ENCODE data around the gene SERPINB5.

SERPINB5 gene, protein sequence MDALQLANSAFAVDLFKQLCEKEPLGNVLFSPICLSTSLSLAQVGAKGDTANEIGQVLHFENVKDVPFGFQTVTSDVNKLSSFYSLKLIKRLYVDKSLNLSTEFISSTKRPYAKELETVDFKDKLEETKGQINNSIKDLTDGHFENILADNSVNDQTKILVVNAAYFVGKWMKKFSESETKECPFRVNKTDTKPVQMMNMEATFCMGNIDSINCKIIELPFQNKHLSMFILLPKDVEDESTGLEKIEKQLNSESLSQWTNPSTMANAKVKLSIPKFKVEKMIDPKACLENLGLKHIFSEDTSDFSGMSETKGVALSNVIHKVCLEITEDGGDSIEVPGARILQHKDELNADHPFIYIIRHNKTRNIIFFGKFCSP

DNA sequence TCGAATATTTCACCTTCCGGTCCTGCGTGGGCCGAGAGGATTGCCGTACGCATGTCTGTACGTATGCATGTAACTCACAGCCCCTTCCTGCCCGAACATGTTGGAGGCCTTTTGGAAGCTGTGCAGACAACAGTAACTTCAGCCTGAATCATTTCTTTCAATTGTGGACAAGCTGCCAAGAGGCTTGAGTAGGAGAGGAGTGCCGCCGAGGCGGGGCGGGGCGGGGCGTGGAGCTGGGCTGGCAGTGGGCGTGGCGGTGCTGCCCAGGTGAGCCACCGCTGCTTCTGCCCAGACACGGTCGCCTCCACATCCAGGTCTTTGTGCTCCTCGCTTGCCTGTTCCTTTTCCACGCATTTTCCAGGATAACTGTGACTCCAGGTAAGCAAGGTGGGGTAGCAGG lies at the start of gene SERPINB5:
Gene SERPINB5, plus strand, starts transcription at position 291 of the 400 bp plus-strand sequence. CDS start 7,471 bp downstream, outside the sequence.
- H3K27ac Mint-ChIP-seq = no peak within 1 kb of the TSS
- H3K27me3 Mint-ChIP-seq (ENCODE audit: low read depth) = peaks cover 15% of the 10 kb centered on the region
- no peak within 1 kb of the TSS for H3K4me3 Mint-ChIP-seq
- no peaks in the 10 kb centered on the region for H3K36me3 Mint-ChIP-seq (ENCODE audit: low read depth)
- no peaks in the 10 kb centered on the region for H3K9me3 Mint-ChIP-seq
- H3K4me1 Mint-ChIP-seq (ENCODE audit: low read depth) = no peaks in the 10 kb centered on the region

GRCh38 chr18:63427558-63427957 lies 49.2 kb upstream of the SERPINB5 start:
- H3K27ac Mint-ChIP-seq = no peak overlapping the region
- H3K27me3 Mint-ChIP-seq (ENCODE audit: low read depth) = peaks cover 21% of the 10 kb centered on the region
- H3K9me3 Mint-ChIP-seq = no peaks in the 10 kb centered on the region
- H3K4me3 Mint-ChIP-seq = no peak overlapping the region
- H3K36me3 Mint-ChIP-seq (ENCODE audit: low read depth) = peaks cover under 1% of the 10 kb centered on the region
- peaks cover 10% of the 10 kb centered on the region for H3K4me1 Mint-ChIP-seq (ENCODE audit: low read depth)

- H3K9me3 Mint-ChIP-seq = no peaks in the 10 kb centered on the region
Observed at GRCh38 chr18:63430526-63430925, 46.2 kb upstream of the SERPINB5 start.

DNA sequence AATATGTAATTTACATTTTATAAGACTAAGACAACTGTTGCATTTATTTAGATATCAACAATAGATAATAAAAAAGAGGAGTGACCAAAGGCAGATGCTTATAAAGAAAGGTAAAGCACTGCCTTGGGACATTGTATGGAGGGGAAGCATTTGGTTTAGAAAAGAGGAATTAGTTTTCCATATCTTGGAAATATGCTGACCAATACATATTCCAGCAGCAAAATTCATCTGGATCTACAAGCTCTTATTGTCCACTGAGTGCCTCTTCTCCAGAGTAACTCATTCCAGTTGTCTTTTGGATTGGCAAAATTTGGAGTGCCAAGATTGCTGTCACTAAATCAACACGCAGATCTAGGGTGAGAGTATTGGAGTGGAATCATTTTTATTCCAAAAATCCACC lies 45.6 kb upstream of the SERPINB5 start:
- Mint-ChIP-seq H3K27ac (no peak overlapping the region), H3K9me3 (no peaks in the 10 kb centered on the region), H3K27me3 (ENCODE audit: low read depth) (peaks cover 49% of the 10 kb centered on the region), H3K4me1 (ENCODE audit: low read depth) (no peaks in the 10 kb centered on the region), H3K4me3 (no peak overlapping the region), H3K36me3 (ENCODE audit: low read depth) (no peaks in the 10 kb centered on the region)

More at GRCh38 chr18:63430526-63430925, 46.2 kb upstream of the SERPINB5 start:
- Mint-ChIP-seq H3K4me3 (no peak overlapping the region), H3K27me3 (ENCODE audit: low read depth) (peaks cover 47% of the 10 kb centered on the region), H3K36me3 (ENCODE audit: low read depth) (no peaks in the 10 kb centered on the region), H3K4me1 (ENCODE audit: low read depth) (no peaks in the 10 kb centered on the region), H3K27ac (no peak overlapping the region)

- H3K27ac Mint-ChIP-seq = no peak overlapping the region
- H3K36me3 Mint-ChIP-seq (ENCODE audit: low read depth) = no peaks in the 10 kb centered on the region
- H3K9me3 Mint-ChIP-seq = no peaks in the 10 kb centered on the region
- H3K4me3 Mint-ChIP-seq = no peak overlapping the region
- no peaks in the 10 kb centered on the region for H3K4me1 Mint-ChIP-seq (ENCODE audit: low read depth)
- peaks cover 55% of the 10 kb centered on the region for H3K27me3 Mint-ChIP-seq (ENCODE audit: low read depth)
Observed at GRCh38 chr18:63433334-63433866, 43.4 kb upstream of the SERPINB5 start.

DNA sequence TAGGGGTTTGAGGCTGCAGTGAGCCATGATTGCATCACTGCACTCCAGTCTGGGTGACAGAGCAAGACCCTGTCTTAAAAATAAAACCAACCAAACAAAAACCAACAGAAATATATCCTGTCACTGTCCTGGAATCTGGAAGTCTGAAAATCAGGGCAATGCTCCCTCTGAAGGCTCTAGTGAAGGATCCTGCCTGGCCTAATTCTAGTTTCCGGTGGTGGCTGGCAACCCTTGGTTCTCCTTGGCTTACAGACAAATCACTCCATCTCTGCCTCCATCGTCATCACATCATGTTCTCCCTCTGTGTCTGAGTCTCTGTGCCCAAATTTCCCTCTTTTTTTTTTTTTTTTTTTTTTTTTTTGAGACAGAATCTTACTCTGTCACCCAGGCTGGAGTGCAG lies 38.6 kb upstream of the SERPINB5 start:
- no peaks in the 10 kb centered on the region for H3K4me1 Mint-ChIP-seq (ENCODE audit: low read depth)
- H3K36me3 Mint-ChIP-seq (ENCODE audit: low read depth) = no peaks in the 10 kb centered on the region
- H3K4me3 Mint-ChIP-seq = no peak overlapping the region
- no peaks in the 10 kb centered on the region for H3K9me3 Mint-ChIP-seq
- H3K27me3 Mint-ChIP-seq (ENCODE audit: low read depth) = peaks cover 52% of the 10 kb centered on the region
- H3K27ac Mint-ChIP-seq = no peak overlapping the region

- Mint-ChIP-seq H3K4me3 (no peak overlapping the region), H3K27me3 (ENCODE audit: low read depth) (peaks cover 41% of the 10 kb centered on the region), H3K9me3 (no peaks in the 10 kb centered on the region), H3K36me3 (ENCODE audit: low read depth) (no peaks in the 10 kb centered on the region), H3K4me1 (ENCODE audit: low read depth) (no peaks in the 10 kb centered on the region), H3K27ac (no peak overlapping the region)
Observed at GRCh38 chr18:63439334-63439733, 37.4 kb upstream of the SERPINB5 start.

- no peak overlapping the region for H3K4me3 Mint-ChIP-seq
- no peaks in the 10 kb centered on the region for H3K36me3 Mint-ChIP-seq (ENCODE audit: low read depth)
- no peak overlapping the region for H3K27ac Mint-ChIP-seq
- H3K4me1 Mint-ChIP-seq (ENCODE audit: low read depth) = no peaks in the 10 kb centered on the region
- no peaks in the 10 kb centered on the region for H3K9me3 Mint-ChIP-seq
- peaks cover 32% of the 10 kb centered on the region for H3K27me3 Mint-ChIP-seq (ENCODE audit: low read depth)
Observed at GRCh38 chr18:63440219-63440618, 36.5 kb upstream of the SERPINB5 start.

DNA sequence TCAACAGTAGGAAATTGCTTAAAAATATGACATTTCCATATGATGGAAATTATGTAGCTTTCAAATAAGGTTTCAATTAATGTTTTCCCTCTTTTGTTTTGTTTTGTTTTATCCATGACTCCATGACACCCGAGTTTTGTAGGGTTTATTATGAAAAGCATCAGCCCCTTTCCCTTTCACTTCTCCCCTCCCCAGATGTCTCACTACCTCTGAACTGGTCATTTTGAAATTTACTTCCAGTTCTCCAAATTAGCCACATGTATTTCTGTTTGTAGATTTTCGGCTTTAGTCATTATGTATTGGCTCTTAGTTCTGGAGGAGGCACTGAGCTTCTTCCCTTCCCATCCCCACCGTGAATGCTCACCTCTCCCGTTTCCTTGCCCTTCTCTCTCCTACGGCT lies 35.9 kb upstream of the SERPINB5 start:
- no peak overlapping the region for H3K4me3 Mint-ChIP-seq
- H3K27ac Mint-ChIP-seq = no peak overlapping the region
- peaks cover 29% of the 10 kb centered on the region for H3K27me3 Mint-ChIP-seq (ENCODE audit: low read depth)

GRCh38 chr18:63443829-63444228 lies 32.9 kb upstream of the SERPINB5 start:
- H3K27ac Mint-ChIP-seq = no peak overlapping the region
- peaks cover 21% of the 10 kb centered on the region for H3K27me3 Mint-ChIP-seq (ENCODE audit: low read depth)
- H3K4me3 Mint-ChIP-seq = no peak overlapping the region
- H3K36me3 Mint-ChIP-seq (ENCODE audit: low read depth) = no peaks in the 10 kb centered on the region
- no peaks in the 10 kb centered on the region for H3K4me1 Mint-ChIP-seq (ENCODE audit: low read depth)
- no peaks in the 10 kb centered on the region for H3K9me3 Mint-ChIP-seq

More for the DNA sequence above, 35.9 kb upstream of the SERPINB5 start:
- no peaks in the 10 kb centered on the region for H3K4me1 Mint-ChIP-seq (ENCODE audit: low read depth)
- H3K36me3 Mint-ChIP-seq (ENCODE audit: low read depth) = no peaks in the 10 kb centered on the region
- no peaks in the 10 kb centered on the region for H3K9me3 Mint-ChIP-seq

- H3K36me3 Mint-ChIP-seq (ENCODE audit: low read depth) = no peaks in the 10 kb centered on the region
- H3K27me3 Mint-ChIP-seq (ENCODE audit: low read depth) = peaks cover 16% of the 10 kb centered on the region
Observed at GRCh38 chr18:63444580-63444979, 32.2 kb upstream of the SERPINB5 start.

DNA sequence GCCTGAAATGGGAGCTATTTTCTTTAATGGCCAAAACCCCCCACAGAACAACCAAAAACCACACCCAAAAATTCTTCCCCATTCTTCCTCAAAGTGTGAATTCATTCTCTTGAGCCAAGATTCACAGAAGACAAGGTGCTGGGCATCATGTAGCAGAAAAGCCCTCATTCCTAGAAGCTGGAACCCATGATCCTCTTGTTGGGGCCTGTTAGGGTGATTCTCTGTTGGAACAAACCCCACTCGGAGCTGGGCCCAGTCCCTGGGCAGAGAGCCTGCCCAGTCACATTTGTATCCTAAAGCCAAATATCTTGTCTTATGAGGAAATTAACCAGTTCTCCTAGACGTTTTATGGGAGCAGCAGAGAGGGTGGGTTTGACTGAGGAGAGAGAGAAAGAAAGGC lies 31.7 kb upstream of the SERPINB5 start:
- H3K27ac Mint-ChIP-seq = no peak overlapping the region
- H3K4me3 Mint-ChIP-seq = no peak overlapping the region
- H3K36me3 Mint-ChIP-seq (ENCODE audit: low read depth) = no peaks in the 10 kb centered on the region
- H3K9me3 Mint-ChIP-seq = no peaks in the 10 kb centered on the region
- peaks cover 16% of the 10 kb centered on the region for H3K27me3 Mint-ChIP-seq (ENCODE audit: low read depth)
- no peaks in the 10 kb centered on the region for H3K4me1 Mint-ChIP-seq (ENCODE audit: low read depth)

More at GRCh38 chr18:63444580-63444979, 32.2 kb upstream of the SERPINB5 start:
- Mint-ChIP-seq H3K9me3 (no peaks in the 10 kb centered on the region), H3K27ac (no peak overlapping the region), H3K4me1 (ENCODE audit: low read depth) (no peaks in the 10 kb centered on the region), H3K4me3 (no peak overlapping the region)

DNA sequence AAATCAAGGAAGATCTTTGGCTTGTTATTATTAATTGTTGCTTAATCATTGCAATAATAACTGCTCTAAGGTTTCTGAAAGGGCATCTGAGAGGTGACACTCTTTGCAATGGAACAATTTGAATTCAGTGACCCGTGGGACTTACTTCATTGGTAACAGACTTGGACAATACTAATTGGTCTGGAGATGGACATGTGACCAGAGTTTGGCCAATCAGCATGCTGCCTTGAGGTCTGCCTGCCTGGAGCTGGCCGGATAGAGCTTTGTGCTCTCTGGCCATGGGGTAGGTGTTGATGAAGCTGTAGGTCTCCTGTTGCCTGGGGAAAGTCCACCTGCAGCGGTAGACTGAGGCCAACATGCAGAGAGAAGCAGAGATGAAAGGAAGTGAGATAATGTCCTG lies 30.5 kb upstream of the SERPINB5 start:
- H3K9me3 Mint-ChIP-seq = no peaks in the 10 kb centered on the region
- H3K36me3 Mint-ChIP-seq (ENCODE audit: low read depth) = no peaks in the 10 kb centered on the region
- no peak overlapping the region for H3K27ac Mint-ChIP-seq

GRCh38 chr18:63447066-63447465 lies 29.7 kb upstream of the SERPINB5 start:
- Mint-ChIP-seq H3K9me3 (no peaks in the 10 kb centered on the region), H3K4me3 (no peak overlapping the region), H3K27me3 (ENCODE audit: low read depth) (no peaks in the 10 kb centered on the region), H3K27ac (no peak overlapping the region), H3K4me1 (ENCODE audit: low read depth) (no peaks in the 10 kb centered on the region), H3K36me3 (ENCODE audit: low read depth) (no peaks in the 10 kb centered on the region)

More for the DNA sequence above, 30.5 kb upstream of the SERPINB5 start:
- H3K27me3 Mint-ChIP-seq (ENCODE audit: low read depth) = peaks cover 7% of the 10 kb centered on the region
- no peaks in the 10 kb centered on the region for H3K4me1 Mint-ChIP-seq (ENCODE audit: low read depth)
- H3K4me3 Mint-ChIP-seq = no peak overlapping the region

GRCh38 chr18:63449426-63449825 lies 27.3 kb upstream of the SERPINB5 start:
- H3K36me3 Mint-ChIP-seq (ENCODE audit: low read depth) = no peaks in the 10 kb centered on the region
- H3K4me1 Mint-ChIP-seq (ENCODE audit: low read depth) = no peaks in the 10 kb centered on the region
- H3K4me3 Mint-ChIP-seq = no peak overlapping the region

More at GRCh38 chr18:63449426-63449825, 27.3 kb upstream of the SERPINB5 start:
- Mint-ChIP-seq H3K27ac (no peak overlapping the region), H3K9me3 (no peaks in the 10 kb centered on the region), H3K27me3 (ENCODE audit: low read depth) (peaks cover 3% of the 10 kb centered on the region)

Data from T-helper 1 cell treated with Interleukin-12 subunit alpha and Interleukin-12 subunit beta and Interleukin-4 antibody, amounts not matched to agents 30 μg/mL and 1 μg/mL, for 36 hours (primary cell).